Skeletal muscle cell (primary cell): ENCODE results near the gene C1orf167.

ENCODE experiments used
- DNase-seq: peaks from one replicate; pipeline ENCODE4 v3.0.0-alpha.2; 2010; ENCODE audit warnings: low read depth
- H3K4me3 ChIP-seq: 2 replicates; pipeline ENCODE4 v1.5.1; 2011; ENCODE audit warnings: low read depth, mild to moderate bottlenecking, control low read depth, low read length, moderate library complexity

The C1orf167 gene

DNA sequence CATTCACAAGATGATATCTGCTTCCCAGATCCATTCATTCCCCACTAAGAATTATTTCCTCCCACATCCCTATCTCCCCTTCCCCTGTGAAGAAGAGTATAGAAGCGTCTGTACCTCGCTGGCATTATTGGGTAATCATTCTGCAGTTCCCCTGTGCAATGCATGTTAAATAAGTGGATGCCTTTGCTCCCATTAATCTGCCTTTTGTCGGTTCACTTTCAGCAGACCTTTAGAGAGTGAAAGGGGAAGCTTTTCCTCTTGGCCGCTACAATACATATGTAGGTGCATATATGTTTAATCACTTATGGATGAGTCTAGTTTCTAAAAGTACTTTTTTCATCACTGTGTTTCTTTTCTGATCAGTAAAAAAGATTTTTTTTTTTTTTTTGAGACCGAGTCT, 51.0 kb downstream of the C1orf167 start:
- H3K4me3 ChIP-seq = no peak overlapping the region
- no peak for DNase-seq

DNA sequence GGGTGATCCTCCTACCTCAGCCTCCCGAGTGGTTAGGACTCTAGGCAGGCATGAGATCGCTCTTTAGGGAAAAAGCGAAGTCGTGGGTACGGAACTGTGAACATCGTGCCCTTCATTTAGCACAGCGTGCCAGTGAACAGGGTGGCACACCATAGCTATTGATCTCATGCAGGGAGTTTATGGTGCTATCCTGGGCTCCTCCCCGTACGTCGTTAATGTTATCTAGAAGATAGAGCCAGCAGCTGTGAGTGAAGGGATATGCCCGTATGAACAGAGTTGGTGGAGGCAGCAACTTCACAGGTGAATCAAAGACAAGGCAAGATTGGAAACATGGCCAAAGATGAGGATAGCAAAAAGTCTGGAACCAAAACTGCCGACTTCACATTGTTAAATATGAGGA, 55.2 kb downstream of the C1orf167 start:
- no peak overlapping the region for H3K4me3 ChIP-seq
- DNase-seq = no peak

DNA sequence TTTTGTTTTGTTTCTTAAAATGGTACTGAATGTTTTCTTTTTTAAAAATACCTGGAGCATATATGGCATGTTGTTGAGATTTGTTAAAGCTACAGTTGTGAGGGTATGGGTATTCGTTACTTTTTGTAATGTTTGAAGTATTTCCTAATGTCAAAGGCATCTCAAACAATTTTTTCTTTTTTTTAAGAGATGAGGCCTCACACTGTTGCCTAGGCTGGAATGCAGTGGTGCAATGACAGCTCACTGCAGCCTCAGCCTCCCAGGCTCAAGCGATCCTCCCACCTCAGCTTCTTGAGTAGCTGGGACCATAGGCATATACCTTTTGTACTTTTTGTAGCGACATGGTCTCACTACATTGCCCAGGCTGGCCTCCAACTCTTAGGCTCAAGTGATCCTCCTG, 60.1 kb downstream of the C1orf167 start:
- no peak for DNase-seq
- no peak overlapping the region for H3K4me3 ChIP-seq

DNA sequence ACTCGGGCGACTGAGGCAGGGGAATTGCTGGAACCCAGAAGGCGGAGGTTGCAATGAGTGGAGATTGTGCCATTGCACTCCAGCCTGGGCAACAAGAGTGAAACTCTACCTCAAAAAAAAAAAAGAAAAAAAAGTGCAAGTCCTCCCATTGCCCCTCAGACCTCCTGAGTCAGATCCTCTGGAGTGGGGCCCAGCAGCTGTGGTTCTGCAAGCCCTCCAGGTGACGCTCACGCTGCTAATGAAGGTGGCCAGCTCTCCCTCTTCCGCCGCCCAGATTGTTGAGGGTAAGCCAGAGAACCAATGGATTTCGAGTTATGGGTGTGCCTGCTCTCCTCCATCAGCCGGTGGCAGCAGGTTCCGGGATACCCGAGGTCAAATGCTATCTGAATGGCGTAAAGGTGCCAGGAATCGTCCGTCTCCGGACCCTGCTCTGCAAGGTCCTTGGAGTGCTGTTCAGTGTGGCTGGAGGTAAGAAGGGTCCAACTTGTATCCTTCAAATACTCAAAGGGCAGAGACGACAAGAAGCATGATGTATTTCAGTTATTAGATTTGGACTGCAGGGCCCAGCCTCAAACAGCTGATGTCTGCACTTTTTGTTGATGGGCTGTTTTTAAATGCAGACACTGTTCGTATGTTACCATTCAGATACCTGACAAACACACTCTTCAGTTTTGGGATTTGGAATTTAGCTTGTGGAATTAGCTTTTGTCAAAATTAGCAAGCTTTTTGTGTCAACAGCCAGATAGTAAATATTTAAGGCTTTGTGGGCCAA, 61.6 kb downstream of the C1orf167 start:
- H3K4me3 ChIP-seq = no peak overlapping the region
- no peak for DNase-seq

DNA sequence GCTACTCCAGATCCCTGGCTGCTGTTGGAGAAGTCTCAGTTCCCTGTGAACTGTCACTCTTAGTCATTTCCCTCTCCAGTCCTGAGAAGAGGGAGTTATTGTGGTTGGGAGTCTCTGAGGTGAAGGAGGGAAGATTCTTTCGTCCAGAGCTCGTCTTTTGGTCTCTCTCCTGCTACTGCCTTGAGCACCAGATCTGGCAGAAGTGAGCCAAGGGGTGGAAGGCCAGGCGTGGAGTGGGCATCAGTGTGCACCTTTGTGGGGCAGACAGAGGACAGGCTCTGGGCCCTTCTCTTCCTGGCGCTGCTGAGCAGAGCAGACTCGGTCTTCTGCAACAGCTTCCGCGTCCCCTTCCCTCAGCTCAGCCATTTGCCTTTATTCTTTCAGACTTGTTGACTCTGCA, 63.1 kb downstream of the C1orf167 start:
- no peak overlapping the region for H3K4me3 ChIP-seq
- DNase-seq = no peak

DNA sequence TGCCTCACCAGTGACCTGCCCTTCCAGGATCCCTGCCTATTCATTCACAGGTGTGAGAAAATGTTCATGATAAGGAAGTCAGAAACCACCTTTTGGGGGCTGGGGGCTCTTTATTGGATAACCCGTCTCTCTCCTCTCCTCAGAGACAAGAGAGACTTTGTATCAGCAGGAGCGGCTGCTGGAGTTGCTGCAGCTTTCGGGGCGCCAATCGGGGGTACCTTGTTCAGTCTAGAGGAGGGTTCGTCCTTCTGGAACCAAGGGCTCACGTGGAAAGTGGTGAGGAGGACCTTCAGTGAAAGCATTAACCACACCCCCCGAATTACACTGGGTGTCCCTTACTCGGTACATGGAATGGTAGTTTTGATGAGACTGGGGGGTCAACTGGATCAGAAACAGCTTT, 65.0 kb downstream of the C1orf167 start:
- DNase-seq = no peak
- H3K4me3 ChIP-seq = no peak overlapping the region

DNA sequence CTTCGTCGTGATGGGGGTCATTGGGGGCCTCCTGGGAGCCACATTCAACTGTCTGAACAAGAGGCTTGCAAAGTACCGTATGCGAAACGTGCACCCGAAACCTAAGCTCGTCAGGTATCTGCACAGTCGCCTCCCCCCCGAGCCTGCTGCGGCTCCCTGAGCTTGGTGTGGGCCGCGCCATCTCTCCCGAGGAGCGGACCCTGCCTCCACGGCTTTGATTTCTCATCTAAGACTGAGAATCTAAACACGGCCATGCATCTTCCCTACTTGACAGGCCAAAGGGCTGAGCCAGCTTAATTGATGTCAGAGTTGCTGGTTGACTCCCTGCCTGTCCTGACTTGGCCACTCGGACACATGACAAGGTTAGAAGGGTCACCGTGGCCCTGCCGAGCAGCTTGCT, 66.5 kb downstream of the C1orf167 start:
- no peak overlapping the region for H3K4me3 ChIP-seq
- no peak for DNase-seq

DNA sequence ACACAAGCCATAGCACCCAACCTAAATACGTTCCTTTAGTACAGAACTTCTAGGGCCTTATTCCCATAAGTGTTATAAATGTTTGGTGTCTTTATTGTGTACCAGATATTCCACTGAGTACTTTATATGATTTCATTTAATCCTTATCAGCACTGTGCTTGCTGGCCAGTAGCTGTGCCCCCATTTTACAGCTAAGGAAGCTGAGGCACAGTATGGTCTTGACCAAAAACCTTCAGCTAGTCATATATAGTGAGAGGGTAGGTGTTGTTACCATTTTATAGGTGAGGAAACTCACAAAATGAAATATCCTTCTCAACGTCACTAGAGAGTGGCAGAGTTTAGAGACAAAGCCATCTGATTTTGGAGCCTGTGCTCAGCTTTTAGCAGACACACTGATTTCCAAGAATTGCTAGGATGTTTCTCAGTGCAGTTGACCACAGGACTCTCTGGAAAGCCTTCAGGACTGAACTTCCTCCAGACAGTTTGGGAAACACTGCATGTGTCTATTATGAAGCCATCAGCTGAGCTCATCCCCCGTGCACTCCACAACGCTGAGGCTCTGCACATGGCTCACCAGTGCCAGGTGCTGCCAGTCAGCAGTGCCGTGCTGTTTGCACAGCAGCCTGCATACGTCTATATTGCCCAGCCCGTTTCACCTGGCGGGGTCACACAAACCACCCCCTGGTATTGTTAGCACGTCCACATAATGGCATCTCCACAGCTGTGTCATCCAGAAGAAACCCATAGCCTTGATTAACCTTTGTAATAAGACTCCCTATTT, 70.1 kb downstream of the C1orf167 start:
- no peak for DNase-seq
- no peak overlapping the region for H3K4me3 ChIP-seq

DNA sequence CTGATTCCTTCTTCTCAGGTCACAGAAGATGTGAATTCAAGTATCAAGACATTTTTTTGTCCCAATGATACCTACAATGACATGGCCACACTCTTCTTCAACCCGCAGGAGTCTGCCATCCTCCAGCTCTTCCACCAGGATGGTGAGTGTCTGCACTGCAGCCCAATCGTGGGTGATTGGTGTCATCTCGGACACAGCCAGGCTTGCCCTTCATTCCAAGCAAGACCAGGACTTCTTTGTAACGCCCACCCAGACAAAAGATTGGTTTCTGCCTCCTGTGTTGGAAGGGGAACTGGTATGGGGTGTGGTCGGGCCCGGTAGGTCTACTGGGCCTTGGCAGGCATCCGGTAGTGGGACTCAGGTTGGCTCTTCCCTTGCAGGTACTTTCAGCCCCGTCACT, 71.5 kb downstream of the C1orf167 start:
- no peak for DNase-seq
- no peak overlapping the region for H3K4me3 ChIP-seq

DNA sequence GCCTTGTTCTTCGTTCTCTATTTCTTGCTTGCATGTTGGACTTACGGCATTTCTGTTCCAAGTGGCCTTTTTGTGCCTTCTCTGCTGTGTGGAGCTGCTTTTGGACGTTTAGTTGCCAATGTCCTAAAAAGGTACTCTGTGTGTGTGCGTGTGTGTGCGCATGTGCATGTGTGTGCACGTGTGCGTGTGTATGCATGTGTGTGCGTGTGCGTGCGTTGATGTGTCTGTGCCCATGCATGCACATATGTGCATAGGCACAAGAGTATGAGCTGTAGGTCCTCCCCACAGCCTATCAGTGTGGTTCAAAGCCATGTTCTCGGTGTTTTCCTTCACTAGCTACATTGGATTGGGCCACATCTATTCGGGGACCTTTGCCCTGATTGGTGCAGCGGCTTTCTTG, 71.9 kb downstream of the C1orf167 start:
- no peak for DNase-seq
- H3K4me3 ChIP-seq = no peak overlapping the region

DNA sequence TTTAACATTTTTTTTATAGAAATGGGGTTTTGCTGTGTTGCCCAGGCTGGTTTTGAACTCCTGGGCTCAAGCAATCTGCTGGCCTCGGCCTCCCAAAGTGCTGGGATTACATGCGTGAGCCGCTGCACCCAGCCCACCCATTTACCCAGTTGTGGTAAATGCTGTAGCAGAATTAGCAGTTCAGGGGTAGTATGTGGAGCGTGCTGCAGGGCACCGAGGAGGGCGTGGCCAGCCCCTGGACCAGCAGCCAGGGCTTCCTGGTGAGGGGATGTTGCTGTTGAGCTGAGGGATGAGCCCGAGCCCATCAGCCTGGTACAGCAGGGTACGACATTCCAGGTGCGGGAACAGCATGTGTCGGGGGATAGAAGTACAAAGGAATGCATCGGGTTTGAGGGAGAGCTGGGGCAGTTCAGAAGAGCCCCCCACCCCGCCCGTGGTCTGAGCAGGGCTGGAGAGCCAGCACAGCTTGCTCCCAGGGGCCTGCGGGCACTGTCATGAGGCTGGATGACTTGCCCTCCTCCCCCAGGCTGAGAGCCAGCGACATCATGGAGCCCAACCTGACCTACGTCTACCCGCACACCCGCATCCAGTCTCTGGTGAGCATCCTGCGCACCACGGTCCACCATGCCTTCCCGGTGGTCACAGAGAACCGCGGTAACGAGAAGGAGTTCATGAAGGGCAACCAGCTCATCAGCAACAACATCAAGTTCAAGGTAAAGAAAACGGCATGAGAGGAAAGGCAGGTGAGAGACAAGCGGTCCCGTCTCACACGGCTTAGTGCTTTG, 73.6 kb downstream of the C1orf167 start:
- H3K4me3 ChIP-seq = no peak overlapping the region
- DNase-seq = no peak

DNA sequence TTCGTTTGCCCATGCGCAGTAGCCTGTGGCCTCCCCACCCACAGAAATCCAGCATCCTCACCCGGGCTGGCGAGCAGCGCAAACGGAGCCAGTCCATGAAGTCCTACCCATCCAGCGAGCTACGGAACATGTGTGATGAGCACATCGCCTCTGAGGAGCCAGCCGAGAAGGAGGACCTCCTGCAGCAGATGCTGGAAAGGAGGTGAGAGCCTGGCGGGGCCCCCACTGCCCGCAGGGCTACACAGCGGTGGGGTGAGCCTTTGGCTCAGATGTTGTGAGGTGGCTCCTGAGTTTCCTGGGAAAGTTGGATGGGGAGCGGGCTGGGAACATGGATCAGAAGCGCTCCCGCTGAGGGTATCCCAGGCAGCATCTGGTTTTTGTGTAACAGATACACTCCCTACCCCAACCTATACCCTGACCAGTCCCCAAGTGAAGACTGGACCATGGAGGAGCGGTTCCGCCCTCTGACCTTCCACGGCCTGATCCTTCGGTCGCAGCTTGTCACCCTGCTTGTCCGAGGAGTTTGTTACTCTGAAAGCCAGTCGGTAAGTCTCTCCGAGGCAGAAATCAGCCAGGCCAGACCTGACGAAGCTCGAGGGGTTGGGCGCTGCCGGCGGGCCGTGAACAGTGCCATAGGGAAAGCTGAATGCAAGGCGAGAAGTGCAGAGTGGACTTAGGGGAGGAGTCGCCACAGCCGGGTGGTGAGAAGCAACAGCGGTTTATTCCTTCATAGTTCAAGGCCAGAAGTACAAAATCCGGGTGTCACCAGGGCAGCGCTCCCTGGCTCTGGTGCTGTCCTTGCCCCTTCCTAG, 75.2 kb downstream of the C1orf167 start:
- DNase-seq = no peak
- no peak overlapping the region for H3K4me3 ChIP-seq

DNA sequence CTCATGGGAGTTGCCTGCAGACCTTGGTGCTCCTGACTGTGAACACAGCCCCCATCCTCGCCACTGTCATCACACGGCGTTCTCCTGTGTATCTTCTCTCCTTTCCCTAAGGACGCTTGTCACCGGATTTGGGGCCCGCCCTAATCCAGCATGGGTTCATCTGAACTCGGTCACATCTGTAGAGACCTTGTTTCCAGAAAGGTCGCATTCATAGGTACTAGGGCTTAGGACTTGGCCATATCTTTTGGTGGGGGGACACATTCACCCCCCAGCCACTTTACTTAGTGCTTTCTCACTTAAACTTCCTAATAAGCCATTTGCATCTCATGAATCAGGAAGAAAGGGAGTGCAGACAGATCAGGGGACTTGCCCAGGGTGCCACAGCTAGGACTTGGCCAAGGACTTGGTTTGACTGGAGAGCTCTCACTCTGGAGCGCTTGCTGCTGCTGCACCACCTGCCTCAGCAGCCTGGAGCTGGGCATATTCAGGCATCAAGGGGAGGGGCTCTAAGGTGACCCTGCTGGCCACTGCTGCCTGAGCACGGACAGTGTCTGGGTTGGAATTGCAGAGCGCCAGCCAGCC, 75.9 kb downstream of the C1orf167 start:
- no peak for DNase-seq
- H3K4me3 ChIP-seq = no peak overlapping the region

DNA sequence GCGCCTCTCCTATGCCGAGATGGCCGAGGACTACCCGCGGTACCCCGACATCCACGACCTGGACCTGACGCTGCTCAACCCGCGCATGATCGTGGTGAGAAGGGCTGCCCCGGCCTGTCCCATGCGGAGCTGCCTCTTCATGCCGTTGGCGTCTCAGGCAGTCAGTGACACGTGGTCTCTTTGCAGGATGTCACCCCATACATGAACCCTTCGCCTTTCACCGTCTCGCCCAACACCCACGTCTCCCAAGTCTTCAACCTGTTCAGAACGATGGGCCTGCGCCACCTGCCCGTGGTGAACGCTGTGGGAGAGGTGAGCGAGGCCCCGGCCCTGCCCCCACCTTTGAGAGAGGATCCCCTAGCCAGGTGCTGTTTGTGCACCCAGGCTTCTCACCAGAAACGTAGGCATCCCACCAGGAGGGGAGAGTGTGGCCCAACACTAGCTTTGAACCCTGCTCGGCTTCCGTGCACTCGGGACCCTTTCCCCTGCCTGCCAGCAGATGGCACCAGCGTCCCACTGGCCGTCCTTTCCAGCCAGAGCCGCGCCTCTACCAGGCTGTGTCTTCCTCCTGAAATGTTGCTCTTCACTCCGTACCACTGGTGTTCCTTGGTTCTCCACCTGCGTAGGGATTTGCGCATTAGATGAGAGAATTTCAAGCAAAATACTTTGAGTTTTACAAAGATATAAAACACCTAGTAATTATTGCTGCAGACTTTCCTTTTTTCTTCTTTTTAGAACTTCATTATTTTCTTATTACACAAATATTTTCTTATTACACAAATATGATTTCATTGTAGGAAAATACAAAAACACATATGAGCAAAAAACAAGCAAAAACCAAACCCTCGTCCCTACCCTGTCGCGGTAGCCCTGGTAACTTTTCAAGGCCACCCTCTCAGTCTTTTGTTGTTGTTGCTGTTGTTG, 76.6 kb downstream of the C1orf167 start:
- H3K4me3 ChIP-seq = no peak overlapping the region
- no peak for DNase-seq
